Fibroblast of mammary gland (primary cell): ENCODE measurements around the gene KCNMB2.

Experiments used
- DNase-seq: peaks from one replicate; pipeline ENCODE4 v3.0.0-alpha.2; 2010; ENCODE audit warnings: low read depth
- H3K4me3 ChIP-seq: 2 replicates; pipeline ENCODE4 v1.5.1; 2011; ENCODE audit warnings: low read depth, mild to moderate bottlenecking, low read length, moderate library complexity; ENCODE audit not compliant: control insufficient read depth
- CTCF ChIP-seq: conservative IDR thresholded peaks from 2 replicates; pipeline ENCODE4 v1.5.1; 2011; ENCODE audit warnings: low read depth, low read length, inconsistent platforms; ENCODE audit not compliant: control insufficient read depth, insufficient read depth

KCNMB2 gene

GRCh38 chr3:178625053-178625600, 88.9 kb downstream of the KCNMB2 start:
- no peak for DNase-seq
- TF ChIP-seq CTCF: no peak
- no peak overlapping the region for H3K4me3 ChIP-seq

- DNase-seq: no peak
- TF ChIP-seq CTCF: no peak
- no peak overlapping the region for H3K4me3 ChIP-seq
These were observed 91.8 kb downstream of the KCNMB2 start for GRCh38 chr3:178628037-178628436.

- TF ChIP-seq CTCF: no peak
- no peak for DNase-seq
- H3K4me3 ChIP-seq: no peak overlapping the region
These were observed 93.4 kb downstream of the KCNMB2 start for GRCh38 chr3:178629430-178630178.

- DNase-seq: no peak
- TF ChIP-seq CTCF: no peak
These were observed 95.7 kb downstream of the KCNMB2 start for GRCh38 chr3:178631950-178632349.

GRCh38 chr3:178634975-178635374, 98.7 kb downstream of the KCNMB2 start:
- DNase-seq: no peak
- no peak for TF ChIP-seq CTCF
- H3K4me3 ChIP-seq: no peak overlapping the region

More at GRCh38 chr3:178631950-178632349, 95.7 kb downstream of the KCNMB2 start:
- no peak overlapping the region for H3K4me3 ChIP-seq

GRCh38 chr3:178637802-178638201, 101.6 kb downstream of the KCNMB2 start:
- no peak for TF ChIP-seq CTCF
- no peak overlapping the region for H3K4me3 ChIP-seq

More at GRCh38 chr3:178637802-178638201, 101.6 kb downstream of the KCNMB2 start:
- DNase-seq: no peak
